ENCODE measurements around the gene MFGE8. TPM values are rescaled to one million over a fixed set of nuclear protein-coding genes. Genes with fewer than 3 reads are reported as not detected.

Gene MFGE8
- polyA plus RNA-seq, 1 donor (not counting 4 experiments of a cell fraction or from before 2014, with no cell fraction given): 55.3 TPM

DNA sequence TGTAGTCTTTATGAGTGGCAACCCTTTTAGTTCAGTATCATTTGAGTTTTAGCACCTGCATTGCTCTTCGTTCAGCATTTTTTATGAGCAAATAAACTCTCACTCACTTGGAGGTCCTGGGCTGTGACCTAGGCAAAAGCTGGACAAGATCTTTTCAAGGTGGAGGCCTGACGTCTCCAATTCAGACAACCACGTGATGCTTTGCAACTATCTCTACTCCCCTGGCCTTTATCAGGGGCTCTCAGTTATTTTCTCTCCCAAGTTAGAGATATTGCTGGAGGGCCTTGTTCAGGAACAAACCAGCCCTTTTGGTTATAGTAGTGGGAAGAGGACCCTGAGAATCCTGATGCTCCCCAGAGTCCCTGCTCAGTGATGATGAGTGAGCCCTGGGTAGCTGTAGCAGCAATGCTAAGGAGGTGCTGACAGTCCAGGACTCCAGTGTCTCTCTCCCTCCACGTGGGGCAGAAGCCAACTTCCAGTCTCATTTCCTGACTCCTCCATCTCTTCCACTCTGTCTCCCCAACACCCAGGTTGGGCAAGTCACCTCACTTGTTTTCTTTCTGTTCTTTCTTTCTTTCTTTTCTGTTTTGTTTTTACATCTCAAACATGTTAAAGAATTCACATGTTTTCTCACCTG, 48.2 kb downstream of the MFGE8 start:
- Histone ChIP-seq H3K27me3 (ENCODE audit: control insufficient read depth, extremely low read depth, insufficient read depth, low read length) (peaks cover 3% of the 10 kb centered on the region), H3K9me1 (ENCODE audit: control insufficient read depth, extremely low read depth, insufficient read depth, low read length) (no peaks in the 10 kb centered on the region), H3K27ac (ENCODE audit: control insufficient read depth, insufficient read depth, low read length) (no peak overlapping the region), H3K9me3 (ENCODE audit: control insufficient read depth, low read depth, low read length) (no peaks in the 10 kb centered on the region), H3K36me3 (ENCODE audit: control insufficient read depth in 2 of 2, extremely low read depth in 1 of 2, insufficient read depth in 2 of 2, low read length in 2 of 2) (no peaks in the 10 kb centered on the region), H3K9ac (ENCODE audit: control insufficient read depth, extremely low read depth, insufficient read depth, low read length) (no peak overlapping the region), H2AFZ (ENCODE audit: control insufficient read depth, low read length) (no peak overlapping the region), H3K4me1 (ENCODE audit: control insufficient read depth, extremely low read depth, insufficient read depth, low read length) (no peaks in the 10 kb centered on the region), H3K79me2 (ENCODE audit: control insufficient read depth, insufficient read depth, low read length) (no peaks in the 10 kb centered on the region), H3K4me3 (ENCODE audit: control insufficient read depth in 2 of 3, extremely low read depth in 1 of 3, insufficient read depth in 2 of 3, low read depth in 1 of 3, low read length in 3 of 3) (no peak overlapping the region), H4K20me1 (ENCODE audit: control insufficient read depth, extremely low read depth, insufficient read depth, low read length) (no peaks in the 10 kb centered on the region), H3K4me2 (ENCODE audit: control insufficient read depth, extremely low read depth, insufficient read depth, low read depth, low read length) (no peak overlapping the region)
- FAIRE-seq (no peak), DNase-seq (ENCODE audit: low read depth, low spot score) (no peak)
- dilution Hi-C loops (cut with MboI; ENCODE audit: extremely low pct_ligation_motif_present, low sequenced_read_pairs): no loop called here
- TF ChIP-seq, protein P1, sequence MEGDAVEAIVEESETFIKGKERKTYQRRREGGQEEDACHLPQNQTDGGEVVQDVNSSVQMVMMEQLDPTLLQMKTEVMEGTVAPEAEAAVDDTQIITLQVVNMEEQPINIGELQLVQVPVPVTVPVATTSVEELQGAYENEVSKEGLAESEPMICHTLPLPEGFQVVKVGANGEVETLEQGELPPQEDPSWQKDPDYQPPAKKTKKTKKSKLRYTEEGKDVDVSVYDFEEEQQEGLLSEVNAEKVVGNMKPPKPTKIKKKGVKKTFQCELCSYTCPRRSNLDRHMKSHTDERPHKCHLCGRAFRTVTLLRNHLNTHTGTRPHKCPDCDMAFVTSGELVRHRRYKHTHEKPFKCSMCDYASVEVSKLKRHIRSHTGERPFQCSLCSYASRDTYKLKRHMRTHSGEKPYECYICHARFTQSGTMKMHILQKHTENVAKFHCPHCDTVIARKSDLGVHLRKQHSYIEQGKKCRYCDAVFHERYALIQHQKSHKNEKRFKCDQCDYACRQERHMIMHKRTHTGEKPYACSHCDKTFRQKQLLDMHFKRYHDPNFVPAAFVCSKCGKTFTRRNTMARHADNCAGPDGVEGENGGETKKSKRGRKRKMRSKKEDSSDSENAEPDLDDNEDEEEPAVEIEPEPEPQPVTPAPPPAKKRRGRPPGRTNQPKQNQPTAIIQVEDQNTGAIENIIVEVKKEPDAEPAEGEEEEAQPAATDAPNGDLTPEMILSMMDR (optimal IDR thresholded peaks at IDR 0.05 in 1 of 3, IDR thresholded peaks at IDR 0.05 in 1 of 3, conservative IDR thresholded peaks at IDR 0.05 in 1 of 3; ENCODE audit: extremely low read depth in 1 of 3, insufficient read depth in 2 of 3, low read length in 3 of 3): no peak
- TF ChIP-seq EZH2 (IDR thresholded peaks at IDR 0.05; ENCODE audit: low read length): no peak

- Histone ChIP-seq H3K79me2 (ENCODE audit: control insufficient read depth, insufficient read depth, low read length) (no peaks in the 10 kb centered on the region), H3K4me3 (ENCODE audit: control insufficient read depth in 2 of 3, extremely low read depth in 1 of 3, insufficient read depth in 2 of 3, low read depth in 1 of 3, low read length in 3 of 3) (no peak overlapping the region), H2AFZ (ENCODE audit: control insufficient read depth, low read length) (no peak overlapping the region), H3K36me3 (ENCODE audit: control insufficient read depth in 2 of 2, extremely low read depth in 1 of 2, insufficient read depth in 2 of 2, low read length in 2 of 2) (no peaks in the 10 kb centered on the region), H4K20me1 (ENCODE audit: control insufficient read depth, extremely low read depth, insufficient read depth, low read length) (no peaks in the 10 kb centered on the region), H3K9me1 (ENCODE audit: control insufficient read depth, extremely low read depth, insufficient read depth, low read length) (no peaks in the 10 kb centered on the region), H3K9me3 (ENCODE audit: control insufficient read depth, low read depth, low read length) (no peaks in the 10 kb centered on the region), H3K9ac (ENCODE audit: control insufficient read depth, extremely low read depth, insufficient read depth, low read length) (no peak overlapping the region), H3K27ac (ENCODE audit: control insufficient read depth, insufficient read depth, low read length) (no peak overlapping the region), H3K27me3 (ENCODE audit: control insufficient read depth, extremely low read depth, insufficient read depth, low read length) (no peaks in the 10 kb centered on the region), H3K4me2 (ENCODE audit: control insufficient read depth, extremely low read depth, insufficient read depth, low read depth, low read length) (no peak overlapping the region), H3K4me1 (ENCODE audit: control insufficient read depth, extremely low read depth, insufficient read depth, low read length) (no peaks in the 10 kb centered on the region)
- DNase-seq (ENCODE audit: low read depth, low spot score) (no peak), FAIRE-seq (no peak)
- TF ChIP-seq EZH2 (IDR thresholded peaks at IDR 0.05; ENCODE audit: low read length): no peak
- TF ChIP-seq, protein P1 (optimal IDR thresholded peaks at IDR 0.05 in 1 of 3, IDR thresholded peaks at IDR 0.05 in 1 of 3, conservative IDR thresholded peaks at IDR 0.05 in 1 of 3; ENCODE audit: extremely low read depth in 1 of 3, insufficient read depth in 2 of 3, low read length in 3 of 3): no peak
- dilution Hi-C loops (cut with MboI; ENCODE audit: extremely low pct_ligation_motif_present, low sequenced_read_pairs): no loop called here
Measured at GRCh38 chr15:88863412-88863811, 49.8 kb downstream of the MFGE8 start.
